ENCODE data around the gene LDLRAD4.

LDLRAD4 gene

GRCh38 chr18:13527730-13528129 lies 309.2 kb downstream of the LDLRAD4 start:
- no peak for TF ChIP-seq CTCF (IDR thresholded peaks at IDR 0.05; ENCODE audit: borderline replicate concordance, control extremely low read depth, extremely low read depth, insufficient read depth, missing control alignments)
- in situ Hi-C loops (cut with MboI; ENCODE audit: low sequenced_read_pairs, unreplicated experiment) = no loop called here
- DNase-seq (ENCODE audit: low spot score) = no peak

DNA sequence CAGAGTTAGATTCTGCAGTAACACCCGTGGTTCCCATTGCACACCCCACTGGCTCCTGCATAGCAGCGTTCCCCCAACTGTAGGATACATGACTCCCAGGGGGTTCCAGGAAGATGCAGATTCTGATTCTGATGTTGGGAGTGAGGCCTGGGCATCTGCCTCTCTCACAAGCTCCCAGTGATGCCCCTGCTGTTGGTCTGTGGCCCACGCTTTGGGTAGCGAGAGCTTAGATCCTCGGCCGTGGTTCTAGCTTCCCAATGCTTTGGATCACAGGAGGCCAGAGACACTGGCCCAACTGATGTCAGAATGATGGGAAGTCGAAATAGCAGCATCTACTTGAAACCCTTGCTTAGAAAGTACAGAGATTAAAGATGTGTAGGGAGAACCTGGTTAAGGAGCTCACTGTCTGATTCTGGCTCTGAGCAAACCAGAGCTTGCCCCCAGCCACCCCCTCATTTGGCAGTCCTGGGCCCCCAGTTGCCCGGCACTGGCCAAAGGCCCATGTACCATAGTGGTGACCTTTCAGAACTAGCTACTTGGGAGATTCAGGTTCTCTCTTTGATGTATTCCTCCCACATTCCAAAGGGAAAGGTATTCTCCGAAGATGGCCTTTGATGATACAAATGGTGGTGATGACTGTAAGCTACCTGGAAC lies 310.3 kb downstream of the LDLRAD4 start:
- no peak for DNase-seq (ENCODE audit: low spot score)
- in situ Hi-C loops (cut with MboI; ENCODE audit: low sequenced_read_pairs, unreplicated experiment) = no loop called here
- no peak for TF ChIP-seq CTCF (IDR thresholded peaks at IDR 0.05; ENCODE audit: borderline replicate concordance, control extremely low read depth, extremely low read depth, insufficient read depth, missing control alignments)

GRCh38 chr18:13530033-13530878 lies 311.7 kb downstream of the LDLRAD4 start:
- no peak for TF ChIP-seq CTCF (IDR thresholded peaks at IDR 0.05; ENCODE audit: borderline replicate concordance, control extremely low read depth, extremely low read depth, insufficient read depth, missing control alignments)
- in situ Hi-C loops (cut with MboI; ENCODE audit: low sequenced_read_pairs, unreplicated experiment) = no loop called here
- DNase-seq (ENCODE audit: low spot score) = no peak

GRCh38 chr18:13530879-13531387 lies 312.4 kb downstream of the LDLRAD4 start:
- DNase-seq (ENCODE audit: low spot score) = peak; percentile 56
- peak; percentile 20 for TF ChIP-seq CTCF (IDR thresholded peaks at IDR 0.05; ENCODE audit: borderline replicate concordance, control extremely low read depth, extremely low read depth, insufficient read depth, missing control alignments)
- in situ Hi-C loops (cut with MboI; ENCODE audit: low sequenced_read_pairs, unreplicated experiment) = no loop called here

- in situ Hi-C loops (cut with MboI; ENCODE audit: low sequenced_read_pairs, unreplicated experiment) = no loop called here
- TF ChIP-seq CTCF (IDR thresholded peaks at IDR 0.05; ENCODE audit: borderline replicate concordance, control extremely low read depth, extremely low read depth, insufficient read depth, missing control alignments) = no peak
- DNase-seq (ENCODE audit: low spot score) = no peak
Observed at GRCh38 chr18:13531681-13532325, 313.2 kb downstream of the LDLRAD4 start.

DNA sequence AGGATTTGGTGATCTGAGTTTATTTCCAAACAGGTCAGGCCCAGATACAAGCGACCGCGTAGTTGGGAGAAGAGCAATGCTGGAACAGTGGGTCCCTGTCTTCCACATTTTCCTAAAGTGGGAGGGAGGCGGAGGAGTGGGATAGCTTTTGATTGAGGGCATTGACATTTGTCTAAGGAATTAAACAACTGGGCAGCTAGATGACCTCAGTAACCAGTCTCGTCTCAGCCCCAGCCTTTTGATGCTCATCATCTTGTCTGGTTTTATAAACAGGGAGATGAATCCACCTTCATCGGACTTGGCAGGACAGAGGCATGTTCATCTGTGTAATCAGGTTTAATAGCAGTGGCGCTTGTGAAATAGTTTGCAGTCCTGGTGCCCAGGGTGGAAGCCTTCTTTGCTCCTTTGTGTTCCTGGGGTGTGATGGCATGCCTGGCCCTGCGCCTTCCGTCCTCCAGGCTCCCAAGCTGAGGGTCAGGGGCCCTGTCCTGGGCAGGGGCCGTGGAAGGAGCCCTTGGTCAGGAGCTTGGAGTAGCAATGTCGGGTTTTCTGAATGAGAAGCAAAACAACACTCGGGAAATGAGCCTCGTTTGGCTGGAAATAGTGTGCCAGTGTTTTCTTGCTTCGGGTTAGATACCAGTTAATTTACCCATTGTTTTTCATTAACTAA lies 314.0 kb downstream of the LDLRAD4 start:
- TF ChIP-seq CTCF (IDR thresholded peaks at IDR 0.05; ENCODE audit: borderline replicate concordance, control extremely low read depth, extremely low read depth, insufficient read depth, missing control alignments) = no peak
- in situ Hi-C loops (cut with MboI; ENCODE audit: low sequenced_read_pairs, unreplicated experiment) = no loop called here
- no peak for DNase-seq (ENCODE audit: low spot score)

Data from GM13976 (cell line).